ENCODE measurements around the gene PRR20E. TPM values are rescaled to one million over a fixed set of nuclear protein-coding genes. Genes with fewer than 3 reads are reported as not detected.

PRR20E gene
- total RNA-seq, 2 experiments from 2014 or later, result not detected

Other genes starting within 250 kb of the PRR20E start
- not detected for gene PRR20A, start 26.3 kb upstream of the PRR20E start, total RNA-seq
- gene PRR20B, start 19.7 kb upstream of the PRR20E start, total RNA-seq, result not detected
- gene PRR20C, start 13.1 kb upstream of the PRR20E start, total RNA-seq, result not detected
- gene PRR20D, start 6.6 kb upstream of the PRR20E start, total RNA-seq, result not detected